PC-9 (cell line): Measurements from ENCODE around the gene LRRC26. TPM values are rescaled to one million over a fixed set of nuclear protein-coding genes. Genes with fewer than 3 reads are reported as not detected.

ENCODE experiments used
- BruUV-seq: library from RNA; stranded (reverse); fragments of 400-500 nt; replicated peaks from 2 replicates; lab custom pipeline; 2021; lab: Mats Ljungman, UMichigan
- CTCF ChIA-PET: fragments of 300-600 bp; sonication (Branson Sonifier 250); formaldehyde crosslinking; loops from one replicate; lab custom pipeline; 2022; ENCODE audit warnings: antibody characterized with exemption; lab: Charles Lee
- POLR2A ChIA-PET: fragments of 300-600 bp; sonication (Branson Sonifier 250); formaldehyde crosslinking; loops from one replicate; lab custom pipeline; 2022; ENCODE audit warnings: antibody characterized with exemption; ENCODE audit not compliant: unreplicated experiment; lab: Charles Lee
- DNase-seq, 2 experiments: peaks; one replicate each; pipeline versions ENCODE4 v3.0.0 to v3.0.0-alpha.2; 2015 to 2022; ENCODE audit warnings: mixed read lengths in 1 of 2
- H2AFZ ChIP-seq: fragments of 200-600 bp; sonication (generic); 2 replicates; pipeline ENCODE4 v1.8.1; 2017; ENCODE audit warnings: antibody characterized with exemption
- H3F3A ChIP-seq: fragments of 200-600 bp; sonication (generic); 2 replicates; pipeline ENCODE4 v1.8.1; 2017; ENCODE audit warnings: antibody characterized with exemption, mild to moderate bottlenecking, low read depth; ENCODE audit not compliant: insufficient read depth
- H3K27ac ChIP-seq: fragments of 200-600 bp; sonication (generic); 2 replicates; pipeline ENCODE4 v1.6.1; 2016; ENCODE audit warnings: mixed run types
- H3K27me3 ChIP-seq: fragments of 200-600 bp; sonication (generic); 2 replicates; pipeline ENCODE4 v1.6.1; 2016; ENCODE audit warnings: low read depth, mixed run types; ENCODE audit not compliant: insufficient read depth
- H3K36me3 ChIP-seq: fragments of 200-600 bp; sonication (generic); 2 replicates; pipeline ENCODE4 v1.6.1; 2016; ENCODE audit warnings: low read depth, mixed run types
- H3K4me1 ChIP-seq: fragments of 200-600 bp; sonication (generic); replicated peaks from 2 replicates; pipeline ENCODE4 v1.6.1; 2016; ENCODE audit warnings: mixed run types; ENCODE audit not compliant: insufficient read depth
- H3K4me2 ChIP-seq: fragments of 200-600 bp; sonication (generic); 2 replicates; pipeline ENCODE4 v1.6.1; 2017; ENCODE audit warnings: mixed run types
- H3K4me3 ChIP-seq: fragments of 200-600 bp; sonication (generic); 2 replicates; pipeline ENCODE4 v1.6.1; 2016; ENCODE audit warnings: mixed run types
- H3K79me2 ChIP-seq: fragments of 200-600 bp; sonication (generic); 2 replicates; pipeline ENCODE4 v1.6.1; 2017; ENCODE audit warnings: low read depth, mixed run types
- H3K9me2 ChIP-seq: fragments of 200-600 bp; sonication (generic); 2 replicates; pipeline ENCODE4 v1.8.1; 2017; ENCODE audit warnings: mild to moderate bottlenecking; ENCODE audit not compliant: insufficient read depth
- H3K9me3 ChIP-seq: fragments of 200-600 bp; sonication (generic); 2 replicates; pipeline ENCODE4 v1.8.1; 2016; ENCODE audit warnings: low read depth; ENCODE audit not compliant: insufficient read depth
- H4K20me1 ChIP-seq: fragments of 200-600 bp; sonication (generic); 2 replicates; pipeline ENCODE4 v1.8.1; 2017; ENCODE audit not compliant: insufficient read depth
- EZH2 ChIP-seq: fragments of 200-600 bp; sonication (generic); IDR thresholded peaks from 2 replicates; pipeline ENCODE4 v1.8.0; 2017; ENCODE audit warnings: antibody characterized with exemption, low read depth
- intact Hi-C: fragments of 100-400 bp; cut with micrococcal nuclease; formaldehyde crosslinking; loops from one replicate; pipeline ENCODE4 v1.10.0; 2022; ENCODE audit not compliant: unreplicated experiment
- total RNA-seq: library from RNA; stranded (reverse); gene quantifications from 2 replicates; pipeline ENCODE4 v1.2.3, GENCODE V29; 2021
- TF ChIP-seq, protein P1 (sequence below): fragments of 200-600 bp; sonication (generic); conservative IDR thresholded peaks from 2 replicates; pipeline ENCODE4 v1.6.1; 2017; ENCODE audit warnings: mixed run types, antibody characterized with exemption, mild to moderate bottlenecking, moderate library complexity

Gene LRRC26
- total RNA-seq, 1 experiment from 2014 or later, result 2.3 TPM

GRCh38 chr9:137160716-137161557 lies 8.9 kb downstream of the LRRC26 start:
- CTCF ChIA-PET, result no interaction called here
- Histone ChIP-seq H3K9me2 (no peaks in the 10 kb centered on the region), H3K4me1 (no peaks in the 10 kb centered on the region), H3K4me2 (no peak overlapping the region), H3K79me2 (no peaks in the 10 kb centered on the region), H3K27ac (no peak overlapping the region), H3K36me3 (no peaks in the 10 kb centered on the region), H3K4me3 (no peak overlapping the region), H4K20me1 (no peaks in the 10 kb centered on the region), H3K27me3 (no peaks in the 10 kb centered on the region), H3K9me3 (no peaks in the 10 kb centered on the region), H3F3A (no peaks in the 10 kb centered on the region; the same call in 1 of the 2 replicates), H2AFZ (no peak overlapping the region)
- intact Hi-C loops, result no loop called here
- TF ChIP-seq, protein P1, sequence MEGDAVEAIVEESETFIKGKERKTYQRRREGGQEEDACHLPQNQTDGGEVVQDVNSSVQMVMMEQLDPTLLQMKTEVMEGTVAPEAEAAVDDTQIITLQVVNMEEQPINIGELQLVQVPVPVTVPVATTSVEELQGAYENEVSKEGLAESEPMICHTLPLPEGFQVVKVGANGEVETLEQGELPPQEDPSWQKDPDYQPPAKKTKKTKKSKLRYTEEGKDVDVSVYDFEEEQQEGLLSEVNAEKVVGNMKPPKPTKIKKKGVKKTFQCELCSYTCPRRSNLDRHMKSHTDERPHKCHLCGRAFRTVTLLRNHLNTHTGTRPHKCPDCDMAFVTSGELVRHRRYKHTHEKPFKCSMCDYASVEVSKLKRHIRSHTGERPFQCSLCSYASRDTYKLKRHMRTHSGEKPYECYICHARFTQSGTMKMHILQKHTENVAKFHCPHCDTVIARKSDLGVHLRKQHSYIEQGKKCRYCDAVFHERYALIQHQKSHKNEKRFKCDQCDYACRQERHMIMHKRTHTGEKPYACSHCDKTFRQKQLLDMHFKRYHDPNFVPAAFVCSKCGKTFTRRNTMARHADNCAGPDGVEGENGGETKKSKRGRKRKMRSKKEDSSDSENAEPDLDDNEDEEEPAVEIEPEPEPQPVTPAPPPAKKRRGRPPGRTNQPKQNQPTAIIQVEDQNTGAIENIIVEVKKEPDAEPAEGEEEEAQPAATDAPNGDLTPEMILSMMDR, result no peak
- no peak for TF ChIP-seq EZH2
- BruUV-seq, result no TSS peak
- POLR2A ChIA-PET, result no interaction called here
- no peak for DNase-seq

GRCh38 chr9:137160054-137160425 lies 9.8 kb downstream of the LRRC26 start:
- ChIA-PET CTCF (no interaction called here), POLR2A (no interaction called here)
- DNase-seq, result no peak
- Histone ChIP-seq H3K79me2 (no peaks in the 10 kb centered on the region), H3F3A (peaks cover 2% of the 10 kb centered on the region; the same call in 1 of the 2 replicates), H3K36me3 (no peaks in the 10 kb centered on the region), H2AFZ (no peak overlapping the region), H3K9me3 (no peaks in the 10 kb centered on the region), H4K20me1 (no peaks in the 10 kb centered on the region), H3K4me2 (no peak overlapping the region), H3K4me1 (no peaks in the 10 kb centered on the region), H3K9me2 (no peaks in the 10 kb centered on the region), H3K27me3 (no peaks in the 10 kb centered on the region), H3K27ac (no peak overlapping the region), H3K4me3 (no peak overlapping the region)
- intact Hi-C loops, result no loop called here
- TF ChIP-seq, protein P1, result no peak
- TF ChIP-seq EZH2, result no peak
- no TSS peak for BruUV-seq

- BruUV-seq, result no TSS peak
- no peak for TF ChIP-seq EZH2
- TF ChIP-seq, protein P1, result no peak
- Histone ChIP-seq H3K79me2 (no peaks in the 10 kb centered on the region), H3K9me2 (no peaks in the 10 kb centered on the region), H3K27me3 (no peaks in the 10 kb centered on the region), H3K4me1 (no peaks in the 10 kb centered on the region), H3F3A (peaks cover 8% of the 10 kb centered on the region; the same call in 1 of the 2 replicates), H3K4me3 (no peak overlapping the region), H2AFZ (no peak overlapping the region), H3K9me3 (no peaks in the 10 kb centered on the region), H3K4me2 (no peak overlapping the region), H3K27ac (no peak overlapping the region), H3K36me3 (no peaks in the 10 kb centered on the region), H4K20me1 (no peaks in the 10 kb centered on the region)
- intact Hi-C loops, result no loop called here
- POLR2A ChIA-PET, result no interaction called here
- CTCF ChIA-PET, result no interaction called here
- DNase-seq, result no peak
These were observed 10.5 kb downstream of the LRRC26 start for GRCh38 chr9:137159105-137160053.
